Right atrium auricular region (tissue), 2 donors: ENCODE results near the gene TYMP. TPM values are rescaled to one million over a fixed set of nuclear protein-coding genes. Genes with fewer than 3 reads are reported as not detected.

Experiments
- DNase-seq: peaks from one replicate; pipeline ENCODE4 v3.0.0-alpha.2; 2019; ENCODE audit warnings: low spot score
- H3K27ac ChIP-seq, 2 donors: fragments of 200-600 bp; sonication (generic); 1 replicate in 1 of 2; 2 replicates in 1 of 2; pipeline ENCODE4 v1.5.1; 2016 to 2019
- H3K27me3 ChIP-seq, 2 donors: fragments of 200-600 bp; sonication (generic); one replicate each; pipeline versions ENCODE4 v1.5.1 to v1.6.0; 2017 to 2019
- H3K36me3 ChIP-seq: fragments of 200-600 bp; sonication (generic); one replicate; pipeline ENCODE4 v1.5.1; 2016
- H3K4me1 ChIP-seq, 2 donors: fragments of 200-600 bp; sonication (generic); one replicate each; pipeline versions ENCODE4 v1.5.1 to v1.6.0; 2017 to 2019
- H3K4me3 ChIP-seq, 2 donors: fragments of 200-600 bp; sonication (generic); 1 replicate in 1 of 2; 2 replicates in 1 of 2; pipeline ENCODE4 v1.5.1; 2017 to 2019; ENCODE audit warnings: mild to moderate bottlenecking in 1 of 2, moderate library complexity in 1 of 2
- H3K9me3 ChIP-seq, 2 donors: fragments of 200-600 bp; sonication (generic); one replicate each; pipeline ENCODE4 v1.5.1; 2019
- CTCF ChIP-seq, 2 donors: fragments of 200-600 bp; sonication (generic); IDR thresholded peaks; one replicate each; pipeline ENCODE4 v1.5.1; 2019; ENCODE audit warnings: antibody characterized with exemption in 2 of 2
- total RNA-seq, 2 donors: library from RNA; depleted of rRNA; stranded (reverse); fragments of >200 nt; gene quantifications; one replicate each; pipeline ENCODE4 v1.1.0, GENCODE V29; 2016

Gene TYMP
- total RNA-seq, 2 donors from 2014 or later: 9.1 to 35.8 TPM

DNA sequence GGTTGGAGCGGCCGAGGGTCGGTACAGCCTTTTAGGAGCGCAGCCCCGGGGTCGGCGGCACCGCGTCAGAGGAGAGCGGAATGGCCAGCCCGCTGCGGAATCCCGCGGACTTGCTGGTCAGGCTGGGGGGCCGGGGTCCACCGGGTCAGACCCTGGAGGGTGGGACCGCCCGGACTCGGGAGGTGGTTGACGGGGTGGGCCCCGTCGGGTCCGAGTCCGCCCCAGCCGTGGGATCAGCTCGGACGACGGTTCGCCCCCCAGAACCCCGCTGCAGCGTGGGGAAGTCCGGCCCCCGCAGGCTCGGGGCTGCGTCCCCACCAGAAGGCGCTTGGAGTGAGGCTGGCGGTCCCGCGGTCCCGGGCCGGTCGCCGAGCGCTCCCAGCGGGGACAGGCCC lies 48.8 kb downstream of the TYMP start:
- H3K4me1 ChIP-seq: peaks cover 0 to 14% of the 10 kb centered on the region in 2 donors
- H3K4me3 ChIP-seq: peak overlapping the region; percentile 6 to 44
- H3K27me3 ChIP-seq: peaks cover 12 to 23% of the 10 kb centered on the region in 2 donors
- no peak for DNase-seq
- no peak for TF ChIP-seq CTCF (IDR thresholded peaks at IDR 0.05)
- H3K36me3 ChIP-seq: no peaks in the 10 kb centered on the region
- no peaks in the 10 kb centered on the region for H3K9me3 ChIP-seq
- H3K27ac ChIP-seq: no peak overlapping the region

DNA sequence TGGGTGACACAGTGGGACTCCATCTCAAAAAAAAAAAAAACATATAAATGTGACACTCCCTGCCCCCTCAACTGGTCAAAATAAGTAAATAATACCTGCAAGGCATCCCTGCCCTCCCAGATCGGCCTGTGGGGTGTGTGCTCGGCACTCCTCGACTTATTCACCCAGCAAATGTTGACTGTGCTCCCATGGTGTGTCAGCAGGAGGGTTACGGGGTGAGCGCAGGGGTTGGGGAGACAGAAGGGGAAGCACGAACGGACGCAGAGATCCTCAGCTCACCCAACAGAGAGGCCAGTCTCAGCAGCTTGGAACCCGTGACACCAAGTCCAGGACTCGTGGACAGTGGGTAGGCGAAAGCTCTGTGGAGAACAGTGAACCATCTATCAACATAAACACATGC lies 50.1 kb downstream of the TYMP start:
- Histone ChIP-seq H3K36me3 (no peaks in the 10 kb centered on the region), H3K4me1 (peaks cover 0 to 19% of the 10 kb centered on the region in 2 donors), H3K27me3 (peaks cover 12 to 23% of the 10 kb centered on the region in 2 donors), H3K4me3 (no peak overlapping the region), H3K9me3 (no peaks in the 10 kb centered on the region), H3K27ac (no peak overlapping the region)
- no peak for TF ChIP-seq CTCF (IDR thresholded peaks at IDR 0.05)
- no peak for DNase-seq

DNA sequence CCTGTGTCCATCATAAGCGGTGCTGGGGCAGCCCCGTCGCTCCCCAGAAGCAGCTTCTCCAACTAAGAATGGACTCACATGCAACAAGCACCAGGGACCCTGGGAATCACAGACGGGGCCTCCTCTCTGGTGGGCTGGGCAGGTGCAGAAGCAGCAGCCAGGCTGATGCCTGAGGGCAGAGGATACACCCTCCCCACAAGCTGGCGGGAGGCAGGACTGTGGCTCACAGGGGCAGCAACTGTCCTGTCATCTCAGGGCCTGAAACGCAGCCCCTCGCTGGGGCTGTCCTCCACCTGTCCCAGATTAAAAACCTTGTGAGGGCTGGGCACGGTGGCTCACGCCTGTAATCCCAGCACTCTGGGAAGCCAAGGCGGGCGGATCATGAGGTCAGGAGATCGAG lies 51.9 kb downstream of the TYMP start:
- no peak overlapping the region for H3K4me3 ChIP-seq
- DNase-seq: no peak
- H3K9me3 ChIP-seq: no peaks in the 10 kb centered on the region
- no peak overlapping the region for H3K27ac ChIP-seq
- peaks cover 0 to 31% of the 10 kb centered on the region in 2 donors for H3K4me1 ChIP-seq
- H3K27me3 ChIP-seq: peaks cover 12 to 22% of the 10 kb centered on the region in 2 donors
- no peak for TF ChIP-seq CTCF (IDR thresholded peaks at IDR 0.05)
- H3K36me3 ChIP-seq: no peaks in the 10 kb centered on the region

- no peak for DNase-seq
- no peaks in the 10 kb centered on the region for H3K36me3 ChIP-seq
- H3K4me3 ChIP-seq: no peak overlapping the region
These were observed 52.9 kb downstream of the TYMP start for GRCh38 chr22:50476868-50477267.

More at GRCh38 chr22:50476868-50477267, 52.9 kb downstream of the TYMP start:
- no peaks in the 10 kb centered on the region for H3K9me3 ChIP-seq
- peaks cover 7 to 11% of the 10 kb centered on the region in 2 donors for H3K27me3 ChIP-seq
- H3K4me1 ChIP-seq: peaks cover 0 to 38% of the 10 kb centered on the region in 2 donors
- TF ChIP-seq CTCF (IDR thresholded peaks at IDR 0.05): no peak
- no peak overlapping the region for H3K27ac ChIP-seq

Other genes with a start within 250 kb of the TYMP start
- 10 to 100 TPM; 60.3 to 92.8 TPM for gene PLXNB2, start 222.4 kb downstream of the TYMP start, total RNA-seq
- 1 to 10 TPM in 1 of 2 donors, under 1 TPM in 1; 0.85 to 1.0 TPM for gene DENND6B, start 203.0 kb downstream of the TYMP start, total RNA-seq
- 10 to 100 TPM; 45.2 to 54.8 TPM for gene PPP6R2, start 186.7 kb downstream of the TYMP start, total RNA-seq
- 10 to 100 TPM; 41.1 to 57.1 TPM for gene SBF1, start 55.0 kb downstream of the TYMP start, total RNA-seq
- under 1 TPM in 1 of 2 donors, not detected in 1; 0.08 TPM for gene ADM2, start 48.5 kb downstream of the TYMP start, total RNA-seq
- gene MIOX, start 43.2 kb downstream of the TYMP start, total RNA-seq: not detected
- gene LMF2, start 22.3 kb downstream of the TYMP start, total RNA-seq: 10 to 100 TPM; 30.1 to 33.8 TPM
- 10 to 100 TPM; 19.5 to 33.4 TPM for gene NCAPH2, start 21.8 kb downstream of the TYMP start, total RNA-seq
- under 1 TPM in 1 of 2 donors, not detected in 1; 0.94 TPM for gene SCO2, start 4.4 kb downstream of the TYMP start, total RNA-seq
- gene KLHDC7B, start 15.9 kb upstream of the TYMP start, total RNA-seq: not detected
- not detected for gene SYCE3, start 32.9 kb upstream of the TYMP start, total RNA-seq
- gene CPT1B, start 48.4 kb upstream of the TYMP start, total RNA-seq: 100 to 1,000 TPM; 184 to 281 TPM
- 10 to 100 TPM; 25.1 to 29.5 TPM for gene CHKB, start 52.8 kb upstream of the TYMP start, total RNA-seq
- under 1 TPM; 0.26 to 0.71 TPM for gene MAPK8IP2, start 70.8 kb upstream of the TYMP start, total RNA-seq
- 10 to 100 TPM; 30.7 to 38.9 TPM for gene ARSA, start 98.1 kb upstream of the TYMP start, total RNA-seq
- 10 to 100 TPM in 1 of 2 donors, 1 to 10 TPM in 1; 8.2 to 12.3 TPM for gene SHANK3, start 142.8 kb upstream of the TYMP start, total RNA-seq
- gene ACR, start 208.2 kb upstream of the TYMP start, total RNA-seq: under 1 TPM in 1 of 2 donors, not detected in 1; 0.39 TPM